ENCODE results near the gene TARDBP. TPM values are rescaled to one million over a fixed set of nuclear protein-coding genes. Genes with fewer than 3 reads are reported as not detected.
"Not testable (repeated sequence)": the region's sequence is repeated elsewhere in the genome, so short reads cannot be mapped to it uniquely, and the experiment has no call there.

Gene TARDBP
- total RNA-seq, 1 experiment from 2014 or later: 35.1 TPM

DNA sequence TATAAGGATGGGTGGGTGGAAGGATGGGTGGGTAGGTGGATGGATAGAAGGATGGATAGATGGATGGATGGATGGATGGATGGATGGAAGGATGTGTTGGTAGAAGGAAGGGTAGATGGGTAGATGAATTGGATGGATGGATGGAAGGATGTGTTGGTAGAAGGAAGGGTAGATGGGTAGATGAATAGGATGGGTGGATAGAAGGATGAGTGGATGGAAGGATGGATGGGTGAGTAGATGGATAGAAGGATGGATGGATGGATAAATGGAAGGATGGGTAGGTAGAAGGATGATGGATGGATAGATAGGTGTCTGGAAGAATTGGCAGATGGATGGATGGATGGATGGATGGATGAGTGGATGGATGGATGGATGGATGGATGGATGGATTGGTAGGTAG, 28.6 kb downstream of the TARDBP start:
- H3K4me1 ChIP-seq (replicated peaks): no peaks in the 10 kb centered on the region
- H3K4me3 ChIP-seq: no peak overlapping the region
- no peak for DNase-seq (ENCODE audit: low read depth in 1 of 2, low spot score in 2 of 2)
- no peaks in the 10 kb centered on the region; the same call in 1 of the 2 replicates for H3K27me3 ChIP-seq (replicated peaks)
- H3K9me3 ChIP-seq (replicated peaks): no peaks in the 10 kb centered on the region
- H3K27ac ChIP-seq: no peak overlapping the region
- H3K36me3 ChIP-seq: no peaks in the 10 kb centered on the region

DNA sequence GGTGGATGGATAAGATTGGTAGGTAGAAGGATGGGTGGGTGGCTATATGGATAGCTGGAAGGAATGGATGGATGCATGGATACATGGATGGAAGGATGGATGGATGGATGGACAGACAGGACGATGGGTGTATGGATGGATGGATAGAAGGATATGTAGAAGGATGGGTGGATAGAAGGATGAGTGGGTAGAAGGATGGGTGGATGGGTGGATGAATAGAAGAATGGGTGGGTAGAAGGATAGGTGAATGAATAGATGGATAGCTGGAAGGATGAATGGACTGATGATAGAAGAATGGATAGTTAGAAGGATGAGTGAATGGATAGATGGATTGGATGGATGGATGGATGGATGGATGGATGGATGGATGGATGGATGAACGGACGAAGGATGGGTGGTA, 29.6 kb downstream of the TARDBP start:
- peak in 1 of 2 experiments; percentile 5 for DNase-seq (ENCODE audit: low read depth in 1 of 2, low spot score in 2 of 2)
- no peaks in the 10 kb centered on the region for H3K9me3 ChIP-seq (replicated peaks)
- no peak overlapping the region for H3K4me3 ChIP-seq
- H3K4me1 ChIP-seq (replicated peaks): no peaks in the 10 kb centered on the region
- no peak overlapping the region for H3K27ac ChIP-seq
- H3K36me3 ChIP-seq: no peaks in the 10 kb centered on the region
- no peaks in the 10 kb centered on the region for H3K27me3 ChIP-seq (replicated peaks)

DNA sequence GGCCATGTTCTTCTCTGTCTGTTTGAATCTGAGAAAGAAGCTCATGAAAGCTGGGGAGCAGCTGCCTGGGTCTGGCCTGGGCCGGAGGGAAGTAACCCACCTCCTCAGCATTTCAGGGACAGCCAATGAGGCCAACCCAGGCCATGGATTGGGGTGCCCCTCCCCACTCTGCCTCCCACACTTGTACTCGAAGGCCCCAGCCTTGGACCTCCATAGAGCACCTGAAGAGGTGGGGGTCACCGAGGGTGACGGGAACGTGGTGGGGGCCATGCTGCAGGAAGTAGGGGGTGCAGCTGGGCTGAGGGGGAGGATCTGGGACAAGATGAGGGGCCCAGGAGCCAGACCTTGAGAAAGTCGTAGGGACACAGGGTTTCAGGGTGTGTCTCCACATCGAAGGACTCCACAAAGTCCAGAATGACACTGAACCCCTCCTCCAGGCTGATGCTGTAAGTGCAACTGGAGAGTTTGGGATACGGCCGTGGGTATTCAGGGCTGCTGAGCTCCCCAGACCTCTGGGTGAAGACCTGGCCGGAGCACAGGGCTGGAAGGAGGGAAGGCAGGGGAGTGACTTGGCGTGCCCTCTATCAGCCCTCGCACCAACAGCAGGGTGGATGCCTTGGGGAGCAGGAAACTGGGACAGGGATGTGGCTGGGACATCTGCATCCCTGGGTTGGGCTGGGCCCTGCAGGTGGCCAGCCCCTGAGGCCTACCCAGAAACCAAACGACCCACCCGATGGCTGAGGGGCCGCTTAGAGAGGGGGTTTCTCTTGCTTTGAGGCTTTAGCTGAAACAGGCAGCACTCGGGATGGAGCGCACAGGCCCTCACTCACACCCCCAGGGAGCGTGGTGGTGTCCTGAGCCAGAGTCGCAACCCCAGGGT, 30.8 kb downstream of the TARDBP start:
- Histone ChIP-seq H3K9me3 (replicated peaks) (no peaks in the 10 kb centered on the region), H3K4me3 (no peak overlapping the region)
- DNase-seq (ENCODE audit: low read depth in 1 of 2, low spot score in 2 of 2): no peak

DNA sequence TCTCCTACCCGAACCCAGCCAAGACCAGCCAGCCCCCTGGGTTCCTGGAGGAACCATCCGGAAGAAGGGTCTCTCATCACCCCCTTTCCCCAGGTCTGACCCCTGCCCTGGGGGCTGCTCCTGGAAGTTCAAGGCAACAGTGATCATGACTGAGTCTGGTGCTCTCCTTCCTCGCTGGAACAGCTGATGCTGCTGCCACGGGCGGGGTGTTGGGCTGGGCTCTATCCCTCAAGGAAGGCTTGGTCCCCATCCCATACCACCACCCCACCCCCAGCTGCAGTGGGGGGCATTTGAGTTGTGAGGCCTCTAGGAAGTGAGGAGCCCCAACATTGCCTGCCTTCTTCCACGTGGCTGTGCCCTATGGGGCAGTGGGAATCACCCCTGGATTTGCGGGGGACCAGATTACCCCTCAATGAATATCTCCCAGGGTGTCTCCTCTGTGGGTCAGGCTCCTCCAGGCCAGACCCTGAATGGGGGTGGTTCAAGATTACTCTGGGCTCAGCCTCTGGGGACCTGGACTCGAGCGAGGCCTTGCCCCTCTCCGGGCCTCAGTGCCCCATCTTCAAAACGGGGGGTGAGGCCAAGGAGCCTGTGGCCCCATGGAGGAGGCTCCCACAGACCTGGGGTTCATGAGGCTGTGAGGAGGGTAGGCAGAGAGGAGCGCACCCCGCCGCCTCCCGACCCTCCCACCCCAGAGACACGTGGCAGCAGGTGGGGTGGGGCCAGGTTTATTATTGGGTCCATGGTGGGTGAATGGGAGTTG, 31.8 kb downstream of the TARDBP start:
- Histone ChIP-seq H3K27me3 (replicated peaks) (no peaks in the 10 kb centered on the region), H3K9me3 (replicated peaks) (no peaks in the 10 kb centered on the region), H3K27ac (no peak overlapping the region), H3K36me3 (no peaks in the 10 kb centered on the region), H3K4me1 (replicated peaks) (no peaks in the 10 kb centered on the region), H3K4me3 (no peak overlapping the region)
- no peak for DNase-seq (ENCODE audit: low read depth in 1 of 2, low spot score in 2 of 2)

More for the DNA sequence above, 30.8 kb downstream of the TARDBP start:
- no peaks in the 10 kb centered on the region for H3K36me3 ChIP-seq
- H3K4me1 ChIP-seq (replicated peaks): no peaks in the 10 kb centered on the region
- H3K27me3 ChIP-seq (replicated peaks): no peaks in the 10 kb centered on the region
- H3K27ac ChIP-seq: no peak overlapping the region

DNA sequence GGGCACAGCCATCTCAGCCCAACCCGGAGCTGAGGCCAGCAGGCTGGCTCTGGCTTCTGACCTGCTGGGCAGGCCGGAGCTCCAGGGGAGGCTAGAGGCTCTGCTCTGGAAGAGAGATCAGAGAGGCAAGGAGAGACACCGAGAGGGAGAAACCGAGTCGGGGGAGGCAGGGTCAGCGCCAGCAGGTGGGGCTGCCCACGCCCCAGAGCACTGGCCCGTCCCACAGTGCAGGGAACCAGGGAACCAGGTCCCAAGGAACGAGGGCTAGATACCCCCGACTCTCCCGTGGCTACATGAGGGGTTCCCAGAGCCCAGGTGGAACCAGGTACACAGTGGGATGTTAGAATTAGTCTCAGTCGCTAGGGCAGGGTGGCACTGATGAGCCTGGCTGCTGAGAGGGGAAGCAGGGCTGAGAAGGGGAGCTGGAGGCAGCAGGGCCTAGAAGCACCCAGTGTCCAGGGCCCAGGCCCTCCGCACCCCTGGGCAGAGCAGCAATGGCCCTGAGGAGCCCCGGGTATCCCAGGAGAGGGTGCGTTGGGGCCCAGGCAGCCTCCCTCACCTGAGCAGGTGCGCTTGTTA, 32.5 kb downstream of the TARDBP start:
- Histone ChIP-seq H3K36me3 (no peaks in the 10 kb centered on the region), H3K4me1 (replicated peaks) (no peaks in the 10 kb centered on the region), H3K27ac (no peak overlapping the region), H3K9me3 (replicated peaks) (no peaks in the 10 kb centered on the region), H3K4me3 (no peak overlapping the region), H3K27me3 (replicated peaks) (no peaks in the 10 kb centered on the region)
- no peak for DNase-seq (ENCODE audit: low read depth in 1 of 2, low spot score in 2 of 2)

DNA sequence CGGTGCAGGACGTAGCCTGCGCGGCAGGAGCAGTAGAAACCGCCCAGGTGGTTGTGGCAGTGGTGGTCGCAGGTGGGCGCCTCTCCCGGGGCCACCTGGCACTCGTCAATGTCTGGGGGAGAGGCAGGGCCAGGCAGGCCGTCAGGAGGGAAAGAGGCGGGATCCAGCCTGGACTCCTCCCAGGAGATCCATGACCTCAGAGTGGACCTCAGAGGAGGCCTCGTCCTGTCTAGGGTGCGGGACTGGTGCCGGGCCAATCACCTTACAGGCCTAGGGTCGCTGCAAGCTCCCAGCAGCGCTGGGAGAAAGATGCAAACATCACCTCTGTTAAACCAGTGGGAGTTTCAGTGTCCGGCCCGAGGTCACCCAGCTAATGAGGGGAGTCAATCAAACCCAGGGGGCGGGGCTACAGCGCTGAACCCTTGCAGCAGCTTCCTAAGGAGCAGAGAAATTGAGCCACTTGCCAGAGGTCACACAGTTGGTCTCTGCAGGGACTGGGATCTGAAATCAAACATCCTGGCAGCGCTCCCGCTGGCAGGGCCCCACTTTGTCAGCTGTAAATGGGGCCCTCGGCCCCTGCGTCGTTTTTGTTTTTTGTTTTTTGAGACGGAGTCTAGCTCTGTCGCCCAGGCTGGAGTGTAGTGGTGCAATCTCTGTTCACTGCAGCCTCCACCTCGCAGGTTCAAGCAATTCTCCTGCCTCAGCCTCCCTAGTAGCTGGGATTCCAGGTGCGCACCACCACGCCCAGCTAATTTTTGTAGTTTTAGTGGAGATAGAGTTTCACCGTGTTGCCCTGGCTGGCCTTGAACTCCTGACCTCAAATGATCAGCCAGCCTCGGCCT, 33.2 kb downstream of the TARDBP start:
- no peaks in the 10 kb centered on the region for H3K4me1 ChIP-seq (replicated peaks)
- DNase-seq (ENCODE audit: low read depth in 1 of 2, low spot score in 2 of 2): no peak
- no peak overlapping the region for H3K4me3 ChIP-seq
- H3K27ac ChIP-seq: no peak overlapping the region
- H3K36me3 ChIP-seq: no peaks in the 10 kb centered on the region
- no peaks in the 10 kb centered on the region for H3K9me3 ChIP-seq (replicated peaks)
- H3K27me3 ChIP-seq (replicated peaks): no peaks in the 10 kb centered on the region

DNA sequence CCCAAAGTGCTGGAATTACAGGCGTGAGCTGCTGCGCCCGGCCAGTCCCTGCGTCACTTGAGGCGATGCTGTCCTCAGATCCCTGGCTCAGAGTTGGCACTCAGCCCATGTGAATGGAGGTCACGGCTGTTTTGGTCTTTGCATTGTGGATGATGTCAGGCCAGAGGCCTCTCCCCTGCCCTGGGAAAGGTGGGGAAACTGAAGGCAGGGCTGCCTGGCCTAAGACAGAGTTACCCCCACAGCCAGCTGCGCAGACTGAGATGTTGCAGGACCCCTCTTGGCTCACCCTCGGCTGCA, 33.8 kb downstream of the TARDBP start:
- H3K27ac ChIP-seq: no peak overlapping the region
- H3K4me1 ChIP-seq (replicated peaks): no peaks in the 10 kb centered on the region
- no peak for DNase-seq (ENCODE audit: low read depth in 1 of 2, low spot score in 2 of 2)
- H3K9me3 ChIP-seq (replicated peaks): no peaks in the 10 kb centered on the region
- no peaks in the 10 kb centered on the region for H3K27me3 ChIP-seq (replicated peaks)
- no peak overlapping the region for H3K4me3 ChIP-seq
- H3K36me3 ChIP-seq: no peaks in the 10 kb centered on the region

DNA sequence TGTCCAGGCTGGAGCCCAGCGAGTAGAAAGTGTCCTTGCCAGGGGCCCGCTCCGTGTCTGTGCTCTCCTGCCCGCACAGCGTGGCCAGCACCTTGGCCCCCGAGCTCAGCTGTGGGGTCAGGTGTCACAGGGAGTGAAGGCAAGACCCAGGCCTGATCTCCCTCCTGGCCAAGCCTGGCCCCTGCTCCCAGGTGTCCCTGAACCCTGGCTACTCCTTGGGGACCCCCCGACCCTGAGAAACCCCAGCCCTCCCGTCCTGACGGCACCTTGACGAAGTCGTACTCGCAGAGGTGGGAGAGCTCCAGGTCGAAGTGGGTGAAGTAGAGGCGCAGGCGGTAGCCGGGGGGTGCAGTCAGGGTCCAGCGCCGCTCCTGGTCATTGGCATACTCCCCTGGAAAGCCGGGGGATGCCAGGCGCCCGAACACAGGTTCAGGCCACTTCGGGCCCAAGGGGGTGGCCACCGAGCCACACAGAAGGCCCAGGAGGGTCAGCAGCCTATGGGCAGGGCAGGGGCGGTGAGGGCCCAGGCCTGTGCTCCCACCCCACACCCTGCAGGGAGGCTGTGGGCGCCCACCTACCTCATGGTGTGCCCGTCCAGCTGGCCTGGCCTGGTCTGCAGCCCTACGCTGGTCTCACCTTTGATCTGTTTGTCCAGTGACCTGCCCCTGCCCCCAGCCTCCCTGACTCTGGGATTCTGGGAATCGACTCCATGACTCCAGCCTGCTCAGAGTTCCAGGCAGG, 34.3 kb downstream of the TARDBP start, which contains the start of gene MASP2:
Gene MASP2 (minus strand): TSS at position 615 of the 741 bp plus-strand sequence. CDS start 32 bp downstream, at position 583.
- no peak for DNase-seq (ENCODE audit: low read depth in 1 of 2, low spot score in 2 of 2)
- Histone ChIP-seq H3K9me3 (replicated peaks) (no peaks in the 10 kb centered on the region), H3K27me3 (replicated peaks) (no peaks in the 10 kb centered on the region), H3K36me3 (no peaks in the 10 kb centered on the region), H3K27ac (no peak within 1 kb of the TSS), H3K4me1 (replicated peaks) (no peaks in the 10 kb centered on the region), H3K4me3 (no peak within 1 kb of the TSS)

DNA sequence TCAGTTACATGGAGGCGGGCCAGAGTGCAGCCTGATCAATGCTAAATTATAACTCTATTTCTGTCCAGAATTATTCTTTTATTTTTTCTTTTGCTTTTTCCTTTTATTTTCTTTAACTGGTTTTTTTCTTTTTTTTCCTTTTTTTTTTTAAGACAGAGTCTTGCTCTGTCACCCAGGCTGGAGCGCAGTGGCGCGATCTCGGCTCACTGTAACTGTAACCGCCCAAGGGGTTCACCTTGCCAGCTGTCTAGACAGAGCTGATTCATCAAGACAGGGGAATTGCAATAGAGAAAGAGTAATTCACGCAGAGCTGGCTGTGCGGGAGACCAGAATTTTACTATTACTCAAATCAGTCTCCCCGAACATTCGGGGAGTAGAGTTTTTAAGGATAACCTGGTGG, 38.7 kb downstream of the TARDBP start:
- not testable (repeated sequence) for H3K27me3 ChIP-seq (replicated peaks); H3K27ac ChIP-seq; H3K36me3 ChIP-seq; H3K4me3 ChIP-seq; H3K9me3 ChIP-seq (replicated peaks); DNase-seq (ENCODE audit: low read depth in 1 of 2, low spot score in 2 of 2); H3K4me1 ChIP-seq (replicated peaks)

DNA sequence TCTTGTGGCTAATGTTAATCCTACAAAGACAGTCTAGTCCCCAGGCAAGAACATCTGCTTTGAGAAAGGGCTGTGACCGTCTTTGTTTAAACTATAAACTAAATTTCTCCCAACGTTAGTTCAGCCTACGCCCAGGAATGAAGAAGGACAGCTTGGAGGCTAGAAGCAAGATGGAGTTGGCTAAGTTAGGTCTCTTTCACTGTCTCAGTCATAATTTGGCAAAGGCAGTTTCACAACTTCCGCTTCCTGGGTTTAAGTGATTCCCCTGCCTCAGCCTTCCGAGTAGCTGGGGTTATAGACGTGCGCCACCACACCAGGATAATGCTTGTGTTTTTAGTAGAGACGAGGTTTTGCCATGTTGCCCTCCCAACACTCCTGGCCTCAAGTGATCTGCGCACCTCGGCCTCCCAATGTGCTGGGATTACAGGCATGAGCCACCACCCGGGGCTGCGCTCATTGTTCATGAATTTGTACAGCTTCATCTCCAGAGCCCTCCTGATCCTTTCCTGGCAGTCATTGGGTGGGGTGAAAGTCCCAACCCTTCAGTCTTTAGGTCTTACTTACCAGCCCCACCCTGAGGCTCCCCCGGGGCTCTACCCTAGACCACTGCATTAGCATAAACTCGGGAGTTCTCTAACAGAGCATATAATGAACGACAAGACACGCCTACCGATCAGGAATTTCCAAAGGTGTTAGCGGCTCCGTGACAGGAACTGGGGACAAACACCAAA, 39.5 kb downstream of the TARDBP start:
- H3K4me3 ChIP-seq: no peak overlapping the region
- H3K27me3 ChIP-seq (replicated peaks): no peaks in the 10 kb centered on the region
- H3K36me3 ChIP-seq: peaks cover 16% of the 10 kb centered on the region
- no peaks in the 10 kb centered on the region for H3K9me3 ChIP-seq (replicated peaks)
- H3K27ac ChIP-seq: no peak overlapping the region
- no peaks in the 10 kb centered on the region for H3K4me1 ChIP-seq (replicated peaks)
- no peak for DNase-seq (ENCODE audit: low read depth in 1 of 2, low spot score in 2 of 2)

DNA sequence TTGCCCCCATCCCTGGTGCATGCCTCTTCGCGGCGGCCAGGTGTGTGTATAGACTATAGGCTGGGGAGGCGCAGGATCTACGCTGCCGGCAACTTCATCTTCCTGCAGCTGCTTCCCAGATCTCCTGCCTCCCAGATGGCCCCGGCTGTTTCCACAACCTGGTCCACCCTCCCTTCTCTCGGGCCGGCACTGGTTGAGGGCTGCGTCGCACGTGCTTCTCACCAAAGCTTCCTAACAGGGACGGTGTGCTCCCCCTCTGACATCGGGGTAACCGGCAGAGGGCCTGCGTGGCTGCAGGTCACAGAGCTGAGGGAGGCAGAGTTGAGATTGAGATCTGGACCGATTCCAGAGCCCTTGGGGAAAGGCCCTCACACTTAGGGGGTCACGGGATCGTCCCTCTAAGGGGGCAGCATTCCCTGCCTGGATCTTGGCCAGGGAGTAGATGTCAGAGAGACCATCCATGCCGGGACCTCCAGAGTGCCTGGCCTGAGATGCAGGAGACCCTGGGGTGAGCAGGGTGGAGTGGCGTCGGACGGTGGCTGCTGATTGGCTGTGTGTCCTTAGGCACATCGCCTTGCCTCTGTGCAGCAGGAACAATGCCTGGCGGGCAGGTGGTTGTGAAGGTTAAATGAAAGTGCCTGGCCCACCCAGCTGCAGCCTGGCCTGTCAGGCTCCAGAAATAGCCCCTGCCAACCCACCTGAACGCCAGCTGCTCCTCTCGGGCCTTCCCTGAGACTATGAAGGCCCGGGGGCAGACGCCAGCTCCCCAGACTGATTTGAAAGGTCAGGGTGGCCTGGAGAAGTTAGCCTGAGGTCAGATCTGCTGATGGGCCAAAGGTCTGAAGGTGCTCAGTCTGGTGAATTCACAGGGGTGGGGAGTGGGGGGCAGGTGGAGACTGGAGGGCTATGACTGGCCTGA, 40.6 kb downstream of the TARDBP start:
- Histone ChIP-seq H3K4me1 (replicated peaks) (no peaks in the 10 kb centered on the region), H3K27ac (no peak overlapping the region), H3K36me3 (peaks cover 26% of the 10 kb centered on the region), H3K9me3 (replicated peaks) (no peaks in the 10 kb centered on the region), H3K27me3 (replicated peaks) (no peaks in the 10 kb centered on the region), H3K4me3 (no peak overlapping the region)
- no peak for DNase-seq (ENCODE audit: low read depth in 1 of 2, low spot score in 2 of 2)

DNA sequence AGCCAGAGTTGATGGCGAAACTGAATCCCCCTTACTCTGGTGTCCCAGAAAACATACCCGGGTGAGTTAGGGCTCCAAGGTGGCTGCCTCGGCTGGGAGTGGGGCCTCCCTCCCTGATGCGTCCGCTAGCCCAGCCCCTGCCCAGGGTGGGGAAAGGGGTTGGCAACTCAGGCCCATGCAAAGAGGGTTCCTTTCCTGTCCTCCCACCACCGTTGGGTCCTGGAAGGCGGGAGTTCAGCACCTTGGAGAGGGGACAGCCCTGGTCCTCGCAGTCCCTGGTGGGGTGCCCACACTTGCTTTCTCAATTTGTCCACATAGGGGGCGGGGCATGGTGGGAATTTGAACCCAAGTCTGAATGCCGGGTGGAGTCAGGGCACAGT, 41.3 kb downstream of the TARDBP start:
- no peak for DNase-seq (ENCODE audit: low read depth in 1 of 2, low spot score in 2 of 2)
- H3K4me1 ChIP-seq (replicated peaks): peaks cover 3% of the 10 kb centered on the region
- H3K4me3 ChIP-seq: no peak overlapping the region
- H3K36me3 ChIP-seq: peaks cover 31% of the 10 kb centered on the region
- no peaks in the 10 kb centered on the region for H3K9me3 ChIP-seq (replicated peaks)
- H3K27ac ChIP-seq: no peak overlapping the region
- H3K27me3 ChIP-seq (replicated peaks): no peaks in the 10 kb centered on the region
